ENCODE data around the gene C14orf180.

The C14orf180 gene

DNA sequence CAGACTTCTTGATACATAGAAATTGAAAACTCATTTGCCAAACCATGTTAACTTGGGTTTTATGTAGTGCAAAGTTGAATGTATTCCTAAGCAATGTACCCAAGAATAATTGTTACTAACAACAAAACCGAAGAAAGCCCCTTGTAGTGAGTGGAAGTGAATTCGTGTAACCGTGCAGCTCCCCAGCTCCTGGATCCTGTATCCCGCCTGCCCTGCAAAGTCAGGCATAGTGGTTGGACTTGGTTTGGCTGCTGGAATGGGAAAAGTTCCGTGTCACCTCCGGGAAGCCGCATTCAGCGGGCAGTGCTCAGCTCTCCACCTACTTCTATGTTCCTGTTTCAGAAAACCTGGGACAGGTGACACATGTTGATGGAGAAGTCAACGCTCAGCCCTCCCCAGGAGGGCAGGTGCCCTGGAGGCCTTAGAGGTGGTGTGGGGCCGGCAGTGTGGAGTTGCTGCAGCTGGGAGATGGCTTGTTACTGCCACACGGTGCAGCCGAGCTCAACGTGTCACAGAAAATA, 29.2 kb upstream of the C14orf180 start:
- no peak for DNase-seq (ENCODE audit: low read depth in 2 of 2)
- TF ChIP-seq, protein P1, sequence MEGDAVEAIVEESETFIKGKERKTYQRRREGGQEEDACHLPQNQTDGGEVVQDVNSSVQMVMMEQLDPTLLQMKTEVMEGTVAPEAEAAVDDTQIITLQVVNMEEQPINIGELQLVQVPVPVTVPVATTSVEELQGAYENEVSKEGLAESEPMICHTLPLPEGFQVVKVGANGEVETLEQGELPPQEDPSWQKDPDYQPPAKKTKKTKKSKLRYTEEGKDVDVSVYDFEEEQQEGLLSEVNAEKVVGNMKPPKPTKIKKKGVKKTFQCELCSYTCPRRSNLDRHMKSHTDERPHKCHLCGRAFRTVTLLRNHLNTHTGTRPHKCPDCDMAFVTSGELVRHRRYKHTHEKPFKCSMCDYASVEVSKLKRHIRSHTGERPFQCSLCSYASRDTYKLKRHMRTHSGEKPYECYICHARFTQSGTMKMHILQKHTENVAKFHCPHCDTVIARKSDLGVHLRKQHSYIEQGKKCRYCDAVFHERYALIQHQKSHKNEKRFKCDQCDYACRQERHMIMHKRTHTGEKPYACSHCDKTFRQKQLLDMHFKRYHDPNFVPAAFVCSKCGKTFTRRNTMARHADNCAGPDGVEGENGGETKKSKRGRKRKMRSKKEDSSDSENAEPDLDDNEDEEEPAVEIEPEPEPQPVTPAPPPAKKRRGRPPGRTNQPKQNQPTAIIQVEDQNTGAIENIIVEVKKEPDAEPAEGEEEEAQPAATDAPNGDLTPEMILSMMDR (IDR thresholded peaks at IDR 0.05; ENCODE audit: low read depth, low read length): no peak
- no peak overlapping the region for H3K4me3 ChIP-seq (replicated peaks in 1 of 2; ENCODE audit: low read depth in 2 of 2, low read length in 2 of 2)

DNA sequence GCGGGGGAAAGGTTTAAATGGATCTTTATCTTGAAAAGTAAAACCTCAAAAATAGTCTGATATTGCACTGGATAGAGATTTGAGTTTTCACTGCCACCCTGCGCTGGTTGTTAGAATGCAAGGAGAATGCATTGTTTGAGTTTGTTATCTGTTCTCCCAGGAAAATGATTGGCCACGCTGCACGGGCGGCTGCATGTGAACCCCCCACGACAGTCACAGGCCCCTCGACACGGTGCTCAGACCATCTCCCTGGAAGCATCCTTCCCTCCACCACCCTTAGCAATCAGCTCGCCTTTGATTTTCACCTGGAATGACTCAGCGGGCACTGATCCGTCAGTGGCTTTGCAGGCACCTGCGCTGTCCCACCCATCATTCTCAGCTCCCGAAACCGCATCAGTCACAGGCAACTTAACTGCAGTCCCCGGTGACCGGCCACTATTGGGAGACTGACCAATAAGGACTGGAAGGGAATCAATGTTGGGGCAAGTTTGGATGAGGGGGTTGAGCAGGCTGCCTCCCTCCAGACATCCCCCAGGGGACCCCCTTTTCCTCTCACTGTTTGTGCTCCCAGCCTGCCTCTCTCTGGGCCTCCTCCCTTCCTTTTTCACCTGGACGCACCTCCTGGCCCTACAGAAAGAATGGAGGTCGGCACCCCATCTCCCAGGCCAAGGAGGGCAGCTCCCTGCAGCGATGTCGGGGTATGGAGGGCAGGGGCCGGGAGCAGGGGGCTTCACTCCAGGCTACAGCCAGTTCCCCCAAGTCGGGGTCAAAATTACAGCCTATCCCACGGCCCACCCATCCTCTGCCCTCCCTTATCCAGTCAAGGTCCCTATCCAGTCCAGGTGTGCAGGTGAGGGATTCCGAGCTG, 28.5 kb upstream of the C14orf180 start:
- no peak for DNase-seq (ENCODE audit: low read depth in 2 of 2)
- TF ChIP-seq, protein P1 (IDR thresholded peaks at IDR 0.05; ENCODE audit: low read depth, low read length): no peak

DNA sequence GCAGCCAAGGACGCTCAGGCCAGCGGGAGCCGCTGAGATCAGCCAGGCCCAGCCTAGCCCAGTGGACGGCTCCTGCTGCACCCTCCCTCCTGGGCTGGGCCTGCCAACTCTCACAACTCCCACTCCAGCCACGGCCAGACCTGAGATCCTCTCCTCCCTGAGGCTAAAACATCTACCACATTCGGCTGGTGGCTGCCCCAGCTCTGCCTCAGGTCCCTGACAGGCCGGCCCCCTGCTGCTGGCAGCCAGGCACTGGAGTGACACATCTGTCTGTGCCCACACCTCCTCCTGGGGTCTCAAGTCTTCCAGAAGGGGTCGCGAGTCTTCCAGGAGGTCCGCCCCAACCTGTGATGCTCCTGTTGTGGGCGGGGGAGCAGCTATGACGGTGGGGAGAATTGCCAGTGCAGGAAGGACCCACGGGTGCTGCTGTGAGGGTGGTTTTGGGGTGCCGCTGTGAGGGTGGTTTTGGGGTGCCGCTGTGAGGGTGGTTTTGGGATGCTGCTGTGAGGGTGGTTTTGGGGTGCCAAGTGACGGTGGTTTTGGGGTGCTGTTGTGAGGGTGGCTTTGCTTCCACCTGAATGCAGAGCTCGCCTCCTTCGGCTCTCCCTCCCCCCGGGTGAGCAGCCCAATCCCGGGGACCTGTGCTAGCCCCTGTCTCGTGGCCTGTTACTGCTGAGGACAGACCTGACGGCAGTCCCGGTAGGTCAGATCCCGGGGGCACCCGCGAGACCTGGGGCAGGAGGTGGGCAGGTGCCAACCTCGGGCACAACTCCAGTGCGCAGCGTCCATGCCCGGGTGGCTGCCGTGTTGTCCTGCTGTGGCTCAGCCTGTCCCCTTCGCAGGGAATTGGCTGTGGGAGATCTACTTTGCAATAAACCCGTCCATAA, 27.5 kb upstream of the C14orf180 start:
- H3K4me3 ChIP-seq (replicated peaks in 1 of 2; ENCODE audit: low read depth in 2 of 2, low read length in 2 of 2): no peak overlapping the region
- TF ChIP-seq, protein P1 (IDR thresholded peaks at IDR 0.05; ENCODE audit: low read depth, low read length): no peak
- no peak for DNase-seq (ENCODE audit: low read depth in 2 of 2)

More for the DNA sequence above, 28.5 kb upstream of the C14orf180 start:
- no peak overlapping the region for H3K4me3 ChIP-seq (replicated peaks in 1 of 2; ENCODE audit: low read depth in 2 of 2, low read length in 2 of 2)

- H3K4me3 ChIP-seq (replicated peaks in 1 of 2; ENCODE audit: low read depth in 2 of 2, low read length in 2 of 2): no peak overlapping the region
- TF ChIP-seq, protein P1 (IDR thresholded peaks at IDR 0.05; ENCODE audit: low read depth, low read length): no peak
- no peak for DNase-seq (ENCODE audit: low read depth in 2 of 2)
Measured at GRCh38 chr14:104552738-104553125, 26.8 kb upstream of the C14orf180 start.

GRCh38 chr14:104553166-104554087, 26.1 kb upstream of the C14orf180 start:
- H3K4me3 ChIP-seq (replicated peaks in 1 of 2; ENCODE audit: low read depth in 2 of 2, low read length in 2 of 2): no peak overlapping the region
- no peak for DNase-seq (ENCODE audit: low read depth in 2 of 2)
- TF ChIP-seq, protein P1 (IDR thresholded peaks at IDR 0.05; ENCODE audit: low read depth, low read length): no peak

DNA sequence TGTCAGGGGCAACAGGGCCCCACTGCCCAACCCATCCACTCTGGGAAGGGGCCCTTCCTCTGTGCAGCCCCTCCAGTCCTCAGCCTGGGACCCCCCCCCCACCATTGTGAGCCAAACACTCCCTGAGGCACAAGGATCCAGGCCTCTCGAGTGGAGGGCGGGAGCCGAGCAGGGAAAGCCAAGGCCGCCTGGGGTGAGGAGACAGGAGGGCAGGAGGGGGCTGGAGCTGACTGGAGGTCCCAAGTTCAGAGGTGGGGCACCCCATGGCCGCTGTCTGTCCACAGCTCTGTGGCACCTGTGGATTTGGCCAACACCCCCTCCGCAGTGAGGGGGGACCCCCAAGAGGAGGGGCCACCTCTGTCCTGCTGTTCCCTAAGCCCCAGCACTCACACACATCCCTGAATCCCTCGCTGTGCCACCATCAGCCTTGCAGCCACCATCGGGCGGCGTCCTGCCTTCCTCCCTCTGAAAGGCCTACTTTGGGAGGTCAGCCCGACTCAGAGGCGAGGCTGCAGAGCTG, 25.4 kb upstream of the C14orf180 start:
- TF ChIP-seq, protein P1 (IDR thresholded peaks at IDR 0.05; ENCODE audit: low read depth, low read length): no peak
- H3K4me3 ChIP-seq (replicated peaks in 1 of 2; ENCODE audit: low read depth in 2 of 2, low read length in 2 of 2): no peak overlapping the region
- DNase-seq (ENCODE audit: low read depth in 2 of 2): no peak

Data from cardiac fibroblast (primary cell).